ENCODE results near the gene PSMB7. TPM values are rescaled to one million over a fixed set of nuclear protein-coding genes. Genes with fewer than 3 reads are reported as not detected.

The PSMB7 gene
- polyA plus RNA-seq, 4 donors: 139 to 221 (median 189) TPM

GRCh38 chr9:124359855-124360678, 55.2 kb downstream of the PSMB7 start:
- no peak for DNase-seq
- no peaks in the 10 kb centered on the region for H3K27me3 ChIP-seq (ENCODE audit: control insufficient read depth in 3 of 3, insufficient read depth in 3 of 3, low read length in 3 of 3)
- 86 to 92% (median 87%) methylated on average over 11 of the region's 11 CpGs for WGBS, 3 donors
- no peaks in the 10 kb centered on the region for H3K4me1 ChIP-seq (ENCODE audit: control insufficient read depth in 3 of 3, insufficient read depth in 2 of 3, low read depth in 1 of 3, low read length in 2 of 3)
- H3K27ac ChIP-seq (ENCODE audit: low read depth in 1 of 3, low read length in 2 of 3): no peak overlapping the region
- peaks cover 0 to 56% (median 8%) of the 10 kb centered on the region in 3 donors for H3K36me3 ChIP-seq (ENCODE audit: control insufficient read depth in 3 of 3, insufficient read depth in 2 of 3, low read depth in 1 of 3, low read length in 3 of 3)
- no peak overlapping the region for H3K4me3 ChIP-seq (ENCODE audit: low read depth in 1 of 3, low read length in 3 of 3)
- H3K9me3 ChIP-seq (ENCODE audit: control insufficient read depth in 2 of 2, insufficient read depth in 1 of 2, low read depth in 1 of 2, low read length in 1 of 2): no peaks in the 10 kb centered on the region
- FAIRE-seq: no peak

DNA sequence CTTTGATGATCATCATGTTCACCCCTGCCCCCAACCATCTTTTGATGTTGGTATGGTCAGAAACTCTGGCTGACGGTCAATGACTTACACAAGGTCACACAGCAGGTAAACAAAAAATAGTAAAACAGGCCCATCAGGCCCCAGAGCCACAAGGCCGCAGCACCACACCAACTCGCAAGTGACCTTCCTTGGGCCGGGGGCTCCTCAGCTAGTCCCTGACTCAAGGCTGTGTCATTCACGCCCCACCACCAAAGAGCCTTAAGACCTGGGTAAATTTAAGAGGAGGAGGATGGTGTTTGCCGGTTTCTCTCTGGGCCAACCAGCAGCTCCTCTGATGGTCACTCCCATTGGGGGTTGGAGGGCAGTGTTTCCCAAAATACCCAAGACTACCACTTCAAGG, 55.8 kb downstream of the PSMB7 start:
- no peak overlapping the region for H3K27ac ChIP-seq (ENCODE audit: low read depth in 1 of 3, low read length in 2 of 3)
- 94 to 97% (median 95%) methylated on average over 6 of the region's 6 CpGs for WGBS, 3 donors
- no peak overlapping the region for H3K4me3 ChIP-seq (ENCODE audit: low read depth in 1 of 3, low read length in 3 of 3)
- peaks cover 0 to 57% (median 8%) of the 10 kb centered on the region in 3 donors for H3K36me3 ChIP-seq (ENCODE audit: control insufficient read depth in 3 of 3, insufficient read depth in 2 of 3, low read depth in 1 of 3, low read length in 3 of 3)
- H3K9me3 ChIP-seq (ENCODE audit: control insufficient read depth in 2 of 2, insufficient read depth in 1 of 2, low read depth in 1 of 2, low read length in 1 of 2): no peaks in the 10 kb centered on the region
- no peaks in the 10 kb centered on the region for H3K4me1 ChIP-seq (ENCODE audit: control insufficient read depth in 3 of 3, insufficient read depth in 2 of 3, low read depth in 1 of 3, low read length in 2 of 3)
- FAIRE-seq (no peak), DNase-seq (no peak)
- H3K27me3 ChIP-seq (ENCODE audit: control insufficient read depth in 3 of 3, insufficient read depth in 3 of 3, low read length in 3 of 3): no peaks in the 10 kb centered on the region

GRCh38 chr9:124358631-124359030, 56.6 kb downstream of the PSMB7 start:
- Histone ChIP-seq H3K9me3 (ENCODE audit: control insufficient read depth in 2 of 2, insufficient read depth in 1 of 2, low read depth in 1 of 2, low read length in 1 of 2) (no peaks in the 10 kb centered on the region), H3K4me1 (ENCODE audit: control insufficient read depth in 3 of 3, insufficient read depth in 2 of 3, low read depth in 1 of 3, low read length in 2 of 3) (no peaks in the 10 kb centered on the region), H3K27ac (ENCODE audit: low read depth in 1 of 3, low read length in 2 of 3) (no peak overlapping the region), H3K4me3 (ENCODE audit: low read depth in 1 of 3, low read length in 3 of 3) (no peak overlapping the region), H3K36me3 (ENCODE audit: control insufficient read depth in 3 of 3, insufficient read depth in 2 of 3, low read depth in 1 of 3, low read length in 3 of 3) (peaks cover 2 to 57% (median 8%) of the 10 kb centered on the region in 3 donors), H3K27me3 (ENCODE audit: control insufficient read depth in 3 of 3, insufficient read depth in 3 of 3, low read length in 3 of 3) (no peaks in the 10 kb centered on the region)
- FAIRE-seq: no peak
- WGBS, 3 donors: 93 to 98% (median 96%) methylated on average over 13 of the region's 13 CpGs
- no peak for DNase-seq

GRCh38 chr9:124357721-124358361, 57.4 kb downstream of the PSMB7 start:
- no peak for FAIRE-seq

GRCh38 chr9:124356745-124357390, 58.4 kb downstream of the PSMB7 start:
- 90 to 92% (median 90%) methylated on average over 19 of the region's 19 CpGs for WGBS, 3 donors
- Histone ChIP-seq H3K27me3 (ENCODE audit: control insufficient read depth in 3 of 3, insufficient read depth in 3 of 3, low read length in 3 of 3) (no peaks in the 10 kb centered on the region), H3K4me1 (ENCODE audit: control insufficient read depth in 3 of 3, insufficient read depth in 2 of 3, low read depth in 1 of 3, low read length in 2 of 3) (no peaks in the 10 kb centered on the region), H3K36me3 (ENCODE audit: control insufficient read depth in 3 of 3, insufficient read depth in 2 of 3, low read depth in 1 of 3, low read length in 3 of 3) (peaks cover 13 to 65% (median 18%) of the 10 kb centered on the region in 3 donors), H3K27ac (ENCODE audit: low read depth in 1 of 3, low read length in 2 of 3) (no peak overlapping the region), H3K9me3 (ENCODE audit: control insufficient read depth in 2 of 2, insufficient read depth in 1 of 2, low read depth in 1 of 2, low read length in 1 of 2) (no peaks in the 10 kb centered on the region), H3K4me3 (ENCODE audit: low read depth in 1 of 3, low read length in 3 of 3) (no peak overlapping the region)
- DNase-seq: no peak
- no peak for FAIRE-seq

More at GRCh38 chr9:124357721-124358361, 57.4 kb downstream of the PSMB7 start:
- DNase-seq: no peak
- no peaks in the 10 kb centered on the region for H3K4me1 ChIP-seq (ENCODE audit: control insufficient read depth in 3 of 3, insufficient read depth in 2 of 3, low read depth in 1 of 3, low read length in 2 of 3)
- peaks cover 7 to 59% (median 13%) of the 10 kb centered on the region in 3 donors for H3K36me3 ChIP-seq (ENCODE audit: control insufficient read depth in 3 of 3, insufficient read depth in 2 of 3, low read depth in 1 of 3, low read length in 3 of 3)
- no peak overlapping the region for H3K4me3 ChIP-seq (ENCODE audit: low read depth in 1 of 3, low read length in 3 of 3)
- 82 to 89% (median 87%) methylated on average over 13 of the region's 13 CpGs for WGBS, 3 donors
- no peak overlapping the region for H3K27ac ChIP-seq (ENCODE audit: low read depth in 1 of 3, low read length in 2 of 3)
- H3K27me3 ChIP-seq (ENCODE audit: control insufficient read depth in 3 of 3, insufficient read depth in 3 of 3, low read length in 3 of 3): no peaks in the 10 kb centered on the region
- no peaks in the 10 kb centered on the region for H3K9me3 ChIP-seq (ENCODE audit: control insufficient read depth in 2 of 2, insufficient read depth in 1 of 2, low read depth in 1 of 2, low read length in 1 of 2)

GRCh38 chr9:124355941-124356744, 59.1 kb downstream of the PSMB7 start:
- 88 to 93% (median 89%) methylated on average over 15 of the region's 15 CpGs for WGBS, 3 donors
- FAIRE-seq (no peak), DNase-seq (no peak)
- no peaks in the 10 kb centered on the region for H3K4me1 ChIP-seq (ENCODE audit: control insufficient read depth in 3 of 3, insufficient read depth in 2 of 3, low read depth in 1 of 3, low read length in 2 of 3)
- peaks cover 18 to 70% (median 21%) of the 10 kb centered on the region in 3 donors for H3K36me3 ChIP-seq (ENCODE audit: control insufficient read depth in 3 of 3, insufficient read depth in 2 of 3, low read depth in 1 of 3, low read length in 3 of 3)
- no peaks in the 10 kb centered on the region for H3K27me3 ChIP-seq (ENCODE audit: control insufficient read depth in 3 of 3, insufficient read depth in 3 of 3, low read length in 3 of 3)
- no peak overlapping the region for H3K27ac ChIP-seq (ENCODE audit: low read depth in 1 of 3, low read length in 2 of 3)
- no peak overlapping the region for H3K4me3 ChIP-seq (ENCODE audit: low read depth in 1 of 3, low read length in 3 of 3)
- no peaks in the 10 kb centered on the region for H3K9me3 ChIP-seq (ENCODE audit: control insufficient read depth in 2 of 2, insufficient read depth in 1 of 2, low read depth in 1 of 2, low read length in 1 of 2)

- no peak for DNase-seq
- no peak for FAIRE-seq
- no peak overlapping the region for H3K27ac ChIP-seq (ENCODE audit: low read depth in 1 of 3, low read length in 2 of 3)
- WGBS, 3 donors: 94% methylated on average over 21 of the region's 21 CpGs
- H3K27me3 ChIP-seq (ENCODE audit: control insufficient read depth in 3 of 3, insufficient read depth in 3 of 3, low read length in 3 of 3): no peaks in the 10 kb centered on the region
- H3K4me3 ChIP-seq (ENCODE audit: low read depth in 1 of 3, low read length in 3 of 3): no peak overlapping the region
- H3K4me1 ChIP-seq (ENCODE audit: control insufficient read depth in 3 of 3, insufficient read depth in 2 of 3, low read depth in 1 of 3, low read length in 2 of 3): no peaks in the 10 kb centered on the region
- H3K9me3 ChIP-seq (ENCODE audit: control insufficient read depth in 2 of 2, insufficient read depth in 1 of 2, low read depth in 1 of 2, low read length in 1 of 2): no peaks in the 10 kb centered on the region
- H3K36me3 ChIP-seq (ENCODE audit: control insufficient read depth in 3 of 3, insufficient read depth in 2 of 3, low read depth in 1 of 3, low read length in 3 of 3): peaks cover 24 to 76% (median 26%) of the 10 kb centered on the region in 3 donors
These were observed 60.0 kb downstream of the PSMB7 start for GRCh38 chr9:124355039-124355940.

All from small intestine (tissue), 7 donors.